HG02938 (cell line): Measurements from ENCODE around the gene ASPHD1.
"Not testable (repeated sequence)": the region's sequence is repeated elsewhere in the genome, so short reads cannot be mapped to it uniquely, and the experiment has no call there.

Source experiments
- ATAC-seq: cut with Tn5 transposase; IDR thresholded peaks from one replicate; pipeline ENCODE4 v1.9.1; 2021; ENCODE audit warnings: mild to moderate bottlenecking, moderate library complexity; ENCODE audit not compliant: unreplicated experiment

ASPHD1 gene

GRCh38 chr16:29876594-29877249 lies 23.6 kb upstream of the ASPHD1 start:
- ATAC-seq: no peak

- ATAC-seq: no peak
Measured at GRCh38 chr16:29877266-29877961, 22.9 kb upstream of the ASPHD1 start.

GRCh38 chr16:29878172-29878571 lies 22.1 kb upstream of the ASPHD1 start:
- ATAC-seq: no peak

GRCh38 chr16:29881050-29881449 lies 19.2 kb upstream of the ASPHD1 start:
- ATAC-seq: no peak

- ATAC-seq: no peak
Measured at GRCh38 chr16:29883987-29884386, 16.3 kb upstream of the ASPHD1 start.

- not testable (repeated sequence) for ATAC-seq
Measured at GRCh38 chr16:29889372-29889771, 10.9 kb upstream of the ASPHD1 start.

GRCh38 chr16:29891525-29892457 lies 8.5 kb upstream of the ASPHD1 start:
- ATAC-seq: no peak

- no peak for ATAC-seq
Measured at GRCh38 chr16:29892458-29892813, 7.9 kb upstream of the ASPHD1 start.

GRCh38 chr16:29893553-29893952 lies 6.7 kb upstream of the ASPHD1 start:
- ATAC-seq: no peak

- no peak for ATAC-seq
Measured at GRCh38 chr16:29894352-29894751, 5.9 kb upstream of the ASPHD1 start.

GRCh38 chr16:29896841-29897240 lies 3.4 kb upstream of the ASPHD1 start:
- no peak for ATAC-seq

- ATAC-seq: no peak
Measured at GRCh38 chr16:29897333-29897732, 3.0 kb upstream of the ASPHD1 start.

GRCh38 chr16:29898135-29898803 lies 2.0 kb upstream of the ASPHD1 start:
- ATAC-seq: no peak

GRCh38 chr16:29898804-29899515 lies 1.3 kb upstream of the ASPHD1 start:
- ATAC-seq: no peak

GRCh38 chr16:29899516-29900101 lies 679 bp upstream of the ASPHD1 start, which contains the start of gene SEZ6L2:
SEZ6L2 (minus strand) TSS chr16:29899550; CDS start chr16:29899019, 531 bp downstream.
- no peak for ATAC-seq

GRCh38 chr16:29900888-29901606 lies 759 bp downstream of the ASPHD1 start:
- no peak for ATAC-seq

GRCh38 chr16:29901607-29901945 lies 1.3 kb downstream of the ASPHD1 start:
- no peak for ATAC-seq

- ATAC-seq: no peak
Measured at GRCh38 chr16:29903590-29903989, 3.3 kb downstream of the ASPHD1 start.

GRCh38 chr16:29904947-29905346 lies 4.7 kb downstream of the ASPHD1 start:
- no peak for ATAC-seq
